HL-60 (cell line): ENCODE results near the gene SPPL2B.
"Not testable (repeated sequence)": the region's sequence is repeated elsewhere in the genome, so short reads cannot be mapped to it uniquely, and the experiment has no call there.

Source experiments
- DNase-seq, 2 experiments: peaks; one replicate each; pipeline ENCODE4 v3.0.0-alpha.2; 2010 to 2020; ENCODE audit warnings: low read depth in 1 of 2, low spot score in 1 of 2
- H3K27ac ChIP-seq: fragments of 250-450 bp; sonication (Bioruptor Pico); replicated peaks from 2 replicates; pipeline ENCODE4 v1.5.1; 2020; ENCODE audit warnings: mild to moderate bottlenecking, moderate library complexity
- H3K27me3 ChIP-seq: fragments of 250-450 bp; sonication (Bioruptor Pico); 2 replicates; pipeline ENCODE4 v1.5.1; 2021; ENCODE audit warnings: mild to moderate bottlenecking, moderate library complexity; ENCODE audit not compliant: insufficient read depth, poor library complexity, severe bottlenecking
- H3K4me3 ChIP-seq: replicated peaks from 2 replicates; pipeline ENCODE4 v1.5.1; 2011; ENCODE audit warnings: mild to moderate bottlenecking, control low read depth, low read length; ENCODE audit not compliant: insufficient read depth
- GABPA ChIP-seq: IDR thresholded peaks from 2 replicates; pipeline ENCODE4 v1.6.1; 2012; ENCODE audit warnings: low read depth
- POLR2AphosphoS5 ChIP-seq: IDR thresholded peaks from 2 replicates; pipeline ENCODE4 v1.6.1; 2012; ENCODE audit warnings: low read depth
- SPI1 ChIP-seq: IDR thresholded peaks from 2 replicates; pipeline ENCODE4 v1.6.1; 2012; ENCODE audit warnings: low read depth, mild to moderate bottlenecking, borderline replicate concordance
- TF ChIP-seq, protein P1 (sequence below): IDR thresholded peaks from 2 replicates; pipeline ENCODE4 v1.6.1; 2012; ENCODE audit warnings: low read depth; ENCODE audit not compliant: insufficient replicate concordance
- TF ChIP-seq, protein P2 (sequence below): IDR thresholded peaks from one replicate; pipeline ENCODE4 v1.5.1; 2011; ENCODE audit warnings: low read length, control low read depth, inconsistent platforms; ENCODE audit not compliant: insufficient read depth

Gene SPPL2B

GRCh38 chr19:2397173-2397572 is 68.7 kb downstream of the SPPL2B start:
- DNase-seq, H3K4me3 ChIP-seq: not testable (repeated sequence)

GRCh38 chr19:2398735-2399305 is 70.3 kb downstream of the SPPL2B start:
- Histone ChIP-seq H3K4me3 (no peak overlapping the region), H3K27ac (no peak overlapping the region), H3K27me3 (no peaks in the 10 kb centered on the region)
- no peak for DNase-seq
- TF ChIP-seq POLR2AphosphoS5 = no peak
- TF ChIP-seq SPI1 = no peak
- no peak for TF ChIP-seq GABPA
- TF ChIP-seq, protein P1, sequence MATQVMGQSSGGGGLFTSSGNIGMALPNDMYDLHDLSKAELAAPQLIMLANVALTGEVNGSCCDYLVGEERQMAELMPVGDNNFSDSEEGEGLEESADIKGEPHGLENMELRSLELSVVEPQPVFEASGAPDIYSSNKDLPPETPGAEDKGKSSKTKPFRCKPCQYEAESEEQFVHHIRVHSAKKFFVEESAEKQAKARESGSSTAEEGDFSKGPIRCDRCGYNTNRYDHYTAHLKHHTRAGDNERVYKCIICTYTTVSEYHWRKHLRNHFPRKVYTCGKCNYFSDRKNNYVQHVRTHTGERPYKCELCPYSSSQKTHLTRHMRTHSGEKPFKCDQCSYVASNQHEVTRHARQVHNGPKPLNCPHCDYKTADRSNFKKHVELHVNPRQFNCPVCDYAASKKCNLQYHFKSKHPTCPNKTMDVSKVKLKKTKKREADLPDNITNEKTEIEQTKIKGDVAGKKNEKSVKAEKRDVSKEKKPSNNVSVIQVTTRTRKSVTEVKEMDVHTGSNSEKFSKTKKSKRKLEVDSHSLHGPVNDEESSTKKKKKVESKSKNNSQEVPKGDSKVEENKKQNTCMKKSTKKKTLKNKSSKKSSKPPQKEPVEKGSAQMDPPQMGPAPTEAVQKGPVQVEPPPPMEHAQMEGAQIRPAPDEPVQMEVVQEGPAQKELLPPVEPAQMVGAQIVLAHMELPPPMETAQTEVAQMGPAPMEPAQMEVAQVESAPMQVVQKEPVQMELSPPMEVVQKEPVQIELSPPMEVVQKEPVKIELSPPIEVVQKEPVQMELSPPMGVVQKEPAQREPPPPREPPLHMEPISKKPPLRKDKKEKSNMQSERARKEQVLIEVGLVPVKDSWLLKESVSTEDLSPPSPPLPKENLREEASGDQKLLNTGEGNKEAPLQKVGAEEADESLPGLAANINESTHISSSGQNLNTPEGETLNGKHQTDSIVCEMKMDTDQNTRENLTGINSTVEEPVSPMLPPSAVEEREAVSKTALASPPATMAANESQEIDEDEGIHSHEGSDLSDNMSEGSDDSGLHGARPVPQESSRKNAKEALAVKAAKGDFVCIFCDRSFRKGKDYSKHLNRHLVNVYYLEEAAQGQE = no peak
- TF ChIP-seq, protein P2, sequence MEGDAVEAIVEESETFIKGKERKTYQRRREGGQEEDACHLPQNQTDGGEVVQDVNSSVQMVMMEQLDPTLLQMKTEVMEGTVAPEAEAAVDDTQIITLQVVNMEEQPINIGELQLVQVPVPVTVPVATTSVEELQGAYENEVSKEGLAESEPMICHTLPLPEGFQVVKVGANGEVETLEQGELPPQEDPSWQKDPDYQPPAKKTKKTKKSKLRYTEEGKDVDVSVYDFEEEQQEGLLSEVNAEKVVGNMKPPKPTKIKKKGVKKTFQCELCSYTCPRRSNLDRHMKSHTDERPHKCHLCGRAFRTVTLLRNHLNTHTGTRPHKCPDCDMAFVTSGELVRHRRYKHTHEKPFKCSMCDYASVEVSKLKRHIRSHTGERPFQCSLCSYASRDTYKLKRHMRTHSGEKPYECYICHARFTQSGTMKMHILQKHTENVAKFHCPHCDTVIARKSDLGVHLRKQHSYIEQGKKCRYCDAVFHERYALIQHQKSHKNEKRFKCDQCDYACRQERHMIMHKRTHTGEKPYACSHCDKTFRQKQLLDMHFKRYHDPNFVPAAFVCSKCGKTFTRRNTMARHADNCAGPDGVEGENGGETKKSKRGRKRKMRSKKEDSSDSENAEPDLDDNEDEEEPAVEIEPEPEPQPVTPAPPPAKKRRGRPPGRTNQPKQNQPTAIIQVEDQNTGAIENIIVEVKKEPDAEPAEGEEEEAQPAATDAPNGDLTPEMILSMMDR = no peak

More at GRCh38 chr19:2397173-2397572, 68.7 kb downstream of the SPPL2B start:
- not testable (repeated sequence) for H3K27ac ChIP-seq, H3K27me3 ChIP-seq

- H3K27ac ChIP-seq = no peak overlapping the region
- no peaks in the 10 kb centered on the region for H3K27me3 ChIP-seq
- TF ChIP-seq SPI1 (no peak), GABPA (no peak)
- TF ChIP-seq, protein P1 = no peak
- DNase-seq = no peak
- no peak overlapping the region for H3K4me3 ChIP-seq
Observed at GRCh38 chr19:2399582-2399981, 71.1 kb downstream of the SPPL2B start.
